Activated CD8-positive, alpha-beta T cell treated with anti-CD3 and anti-CD28 coated beads for 36 hours (primary cell): ENCODE data around the gene PTPRN2. TPM values are rescaled to one million over a fixed set of nuclear protein-coding genes. Genes with fewer than 3 reads are reported as not detected.

Experiments used
- ATAC-seq: fragments of 200-7000 bp; cut with Tn5 transposase; one replicate; pipeline ENCODE4 v1.10.0; 2021; ENCODE audit warnings: mild to moderate bottlenecking, moderate library complexity
- CTCF ChIA-PET: fragments of 350-600 bp; sonication (Branson Sonifier 250); formaldehyde crosslinking; loops from one replicate; lab custom pipeline; 2021; ENCODE audit warnings: antibody characterized with exemption; lab: Charles Lee
- POLR2A ChIA-PET: fragments of 350-600 bp; sonication (Branson Sonifier 250); formaldehyde crosslinking; loops from one replicate; lab custom pipeline; 2021; ENCODE audit warnings: antibody characterized with exemption; lab: Charles Lee
- DNase-seq: peaks from one replicate; pipeline ENCODE4 v3.0.0-alpha.2; 2020
- H3K27ac Mint-ChIP-seq: one replicate; pipeline ENCODE4 v1.8.0; 2021; ENCODE audit warnings: mild to moderate bottlenecking, mixed read lengths
- H3K27me3 Mint-ChIP-seq: one replicate; pipeline ENCODE4 v1.8.0; 2021; ENCODE audit warnings: mixed read lengths
- H3K36me3 Mint-ChIP-seq: one replicate; pipeline ENCODE4 v1.8.0; 2021; ENCODE audit warnings: low read depth, mixed read lengths
- H3K4me1 Mint-ChIP-seq: one replicate; pipeline ENCODE4 v1.8.0; 2021; ENCODE audit warnings: low read depth, mixed read lengths
- H3K4me3 Mint-ChIP-seq: one replicate; pipeline ENCODE4 v1.8.0; 2021; ENCODE audit warnings: mild to moderate bottlenecking, moderate library complexity, mixed read lengths
- H3K9me3 Mint-ChIP-seq: one replicate; pipeline ENCODE4 v1.8.0; 2021; ENCODE audit warnings: mixed read lengths
- CTCF ChIP-seq: fragments of 200-600 bp; IDR thresholded peaks from one replicate; pipeline ENCODE4 v1.8.0; 2022; ENCODE audit warnings: antibody characterized with exemption, mild to moderate bottlenecking
- intact Hi-C: fragments of 100-400 bp; cut with micrococcal nuclease; formaldehyde crosslinking; loops from one replicate; pipeline ENCODE4 v1.10.0; 2022
- total RNA-seq, 2 experiments: library from RNA; stranded (reverse); gene quantifications; one replicate each; pipeline ENCODE4 v1.2.3, GENCODE V29; 2021

Gene PTPRN2
- total RNA-seq, 2 experiments from 2014 or later, result 0.49 to 0.65 TPM

GRCh38 chr7:157945401-157945800 is 642.2 kb downstream of the PTPRN2 start:
- intact Hi-C loops, result no loop called here

GRCh38 chr7:157944734-157945291 is 642.8 kb downstream of the PTPRN2 start:
- Mint-ChIP-seq H3K36me3 (peaks cover 3% of the 10 kb centered on the region), H3K4me1 (no peaks in the 10 kb centered on the region), H3K4me3 (no peak overlapping the region), H3K9me3 (peaks cover 5% of the 10 kb centered on the region), H3K27me3 (no peaks in the 10 kb centered on the region), H3K27ac (no peak overlapping the region)
- POLR2A ChIA-PET, result interaction anchor here (0.5 kb wide), 1 partner anchor 15 kb away, joined by 4 read pairs; no protein-coding TSS in a partner anchor
- intact Hi-C loops, result no loop called here
- no peak for TF ChIP-seq CTCF
- DNase-seq, result no peak
- CTCF ChIA-PET, result no interaction called here
- ATAC-seq, result no peak

More at GRCh38 chr7:157945401-157945800, 642.2 kb downstream of the PTPRN2 start:
- Mint-ChIP-seq H3K4me1 (no peaks in the 10 kb centered on the region), H3K9me3 (peaks cover 5% of the 10 kb centered on the region), H3K27me3 (no peaks in the 10 kb centered on the region), H3K36me3 (peaks cover 3% of the 10 kb centered on the region), H3K4me3 (no peak overlapping the region), H3K27ac (no peak overlapping the region)
- ChIA-PET POLR2A (interaction anchor here (1.0 kb wide), 1 partner anchor 93 kb away, joined by 3 read pairs; no protein-coding TSS in a partner anchor), CTCF (no interaction called here)
- DNase-seq (no peak), ATAC-seq (no peak)
- no peak for TF ChIP-seq CTCF

GRCh38 chr7:157944051-157944450 is 643.6 kb downstream of the PTPRN2 start:
- ATAC-seq (no peak), DNase-seq (no peak)
- intact Hi-C loops, result no loop called here
- TF ChIP-seq CTCF, result no peak
- ChIA-PET POLR2A (no interaction called here), CTCF (no interaction called here)
- Mint-ChIP-seq H3K4me3 (no peak overlapping the region), H3K27me3 (no peaks in the 10 kb centered on the region), H3K27ac (no peak overlapping the region), H3K36me3 (peaks cover 3% of the 10 kb centered on the region), H3K4me1 (no peaks in the 10 kb centered on the region), H3K9me3 (peaks cover 5% of the 10 kb centered on the region)

- ATAC-seq (no peak), DNase-seq (no peak)
- POLR2A ChIA-PET, result no interaction called here
- Mint-ChIP-seq H3K36me3 (peaks cover 3% of the 10 kb centered on the region), H3K27ac (no peak overlapping the region), H3K4me3 (no peak overlapping the region), H3K27me3 (no peaks in the 10 kb centered on the region), H3K4me1 (no peaks in the 10 kb centered on the region), H3K9me3 (peaks cover 5% of the 10 kb centered on the region)
- TF ChIP-seq CTCF, result no peak
- CTCF ChIA-PET, result no interaction called here
- intact Hi-C loops, result no loop called here
Observed at GRCh38 chr7:157943561-157943960, 644.1 kb downstream of the PTPRN2 start.

- no peak overlapping the region for H3K27ac Mint-ChIP-seq
- H3K36me3 Mint-ChIP-seq, result no peaks in the 10 kb centered on the region
- intact Hi-C loops, result no loop called here
- DNase-seq, result no peak
- CTCF ChIA-PET, result no interaction called here
- H3K27me3 Mint-ChIP-seq, result no peaks in the 10 kb centered on the region
- no peak for ATAC-seq
- H3K9me3 Mint-ChIP-seq, result no peaks in the 10 kb centered on the region
- POLR2A ChIA-PET, result no interaction called here
- H3K4me1 Mint-ChIP-seq, result no peaks in the 10 kb centered on the region
- H3K4me3 Mint-ChIP-seq, result no peak overlapping the region
- no peak for TF ChIP-seq CTCF
Observed at GRCh38 chr7:157941210-157941609, 646.4 kb downstream of the PTPRN2 start.
